K562 (cell line): ENCODE results near the gene ABLIM1. TPM values are rescaled to one million over a fixed set of nuclear protein-coding genes. Genes with fewer than 3 reads are reported as not detected.

Source experiments
- ATAC-seq: fragments of 200-7000 bp; cut with Tn5 transposase; 3 replicates; pipeline ENCODE4 v1.9.1; 2020; ENCODE audit warnings: moderate library complexity
- BruUV-seq: library from RNA; stranded (reverse); fragments of 400-500 nt; replicated peaks from 2 replicates; lab custom pipeline; 2021; lab: Mats Ljungman, UMichigan
- CTCF ChIA-PET: fragments of 300-600 bp; formaldehyde crosslinking; extraction: SDS; loops from one replicate; lab custom pipeline; 2021; ENCODE audit warnings: low intra/inter-chr PET ratio; lab: Yijun Ruan, JAX
- POLR2A ChIA-PET: fragments of 300-600, 350-650 bp; sonication (Branson Sonifier 250); formaldehyde crosslinking; extraction: SDS; loops from one replicate; lab custom pipeline; 2021; ENCODE audit warnings: antibody characterized with exemption, inconsistent platforms; lab: Yijun Ruan, JAX
- DNase-seq, 4 experiments: peaks; one replicate each; pipeline versions ENCODE4 v3.0.0 to v3.0.0-alpha.2; 2011 to 2018; ENCODE audit warnings: low spot score in 3 of 4, mixed read lengths in 3 of 4; ENCODE audit errors: extremely low read depth in 1 of 4
- FAIRE-seq: peaks from 2 replicates; lab custom pipeline; 2011; peaks lifted over from hg19 to GRCh38; lab: Jason Lieb, UNC
- H2AFZ ChIP-seq: 2 replicates; pipeline ENCODE4 v1.6.0; 2011; ENCODE audit warnings: low read depth, low read length, control low read depth, inconsistent platforms
- H3K27ac ChIP-seq: fragments of 200-600 bp; 3 replicates; pipeline ENCODE4 v1.8.0; 2011; ENCODE audit warnings: low read depth, mild to moderate bottlenecking, control low read depth, inconsistent platforms, low read length, moderate library complexity, mixed read lengths; ENCODE audit errors: extremely low read depth
- H3K27me3 ChIP-seq, 2 experiments: fragments of 300-600 bp in 1 of 2; 2 replicates in 1 of 2; 3 replicates in 1 of 2; pipeline versions ENCODE4 v1.6.0 to v1.8.0; 2011; ENCODE audit warnings: inconsistent platforms in 2 of 2, low read length in 2 of 2, mild to moderate bottlenecking in 1 of 2, mixed read lengths in 1 of 2, moderate library complexity in 1 of 2; ENCODE audit not compliant: control insufficient read depth in 2 of 2, insufficient read depth in 2 of 2
- H3K36me3 ChIP-seq: fragments of 300-600 bp; 3 replicates; pipeline ENCODE4 v1.8.0; 2011; ENCODE audit warnings: mild to moderate bottlenecking, low read length, inconsistent platforms; ENCODE audit not compliant: control insufficient read depth, insufficient read depth
- H3K4me1 ChIP-seq, 2 experiments: fragments of 200-600 bp in 1 of 2; replicated peaks in 1 of 2; 2 replicates in 1 of 2; 3 replicates in 1 of 2; pipeline versions ENCODE4 v1.5.1 to v1.8.0; 2011; ENCODE audit warnings: inconsistent platforms in 2 of 2, low read length in 2 of 2, mild to moderate bottlenecking in 1 of 2, mixed read lengths in 1 of 2, moderate library complexity in 1 of 2; ENCODE audit not compliant: control insufficient read depth in 2 of 2, insufficient read depth in 2 of 2
- H3K4me2 ChIP-seq: 2 replicates; pipeline ENCODE4 v1.6.1; 2011; ENCODE audit warnings: low read length, control low read depth, inconsistent platforms, mixed read lengths; ENCODE audit not compliant: insufficient read depth
- H3K4me3 ChIP-seq: fragments of 200-600 bp; sonication (generic), shearing (Covaris generic); 2 replicates; pipeline ENCODE4 v1.5.1; 2016; ENCODE audit warnings: control low read depth, inconsistent platforms
- H3K79me2 ChIP-seq: fragments of 200-600 bp; 3 replicates; pipeline ENCODE4 v1.8.0; 2011; ENCODE audit warnings: low read length, inconsistent platforms; ENCODE audit not compliant: control insufficient read depth, insufficient read depth
- H3K9ac ChIP-seq, 2 experiments: 2 replicates each; pipeline versions ENCODE4 v1.6.0 to v1.6.1; 2011; ENCODE audit warnings: low read depth in 2 of 2, low read length in 2 of 2, control low read depth in 1 of 2, inconsistent platforms in 1 of 2, mild to moderate bottlenecking in 1 of 2, mixed read lengths in 1 of 2; ENCODE audit not compliant: insufficient read depth in 1 of 2
- H3K9me1 ChIP-seq: one replicate; pipeline ENCODE4 v1.6.0; 2011; ENCODE audit warnings: inconsistent platforms, mild to moderate bottlenecking, low read length, moderate library complexity; ENCODE audit not compliant: control insufficient read depth, insufficient read depth
- H3K9me3 ChIP-seq: replicated peaks from 2 replicates; pipeline ENCODE4 v1.5.1; 2011; ENCODE audit warnings: low read depth, low read length, inconsistent platforms; ENCODE audit not compliant: control insufficient read depth, insufficient read depth
- H4K20me1 ChIP-seq: replicated peaks from 2 replicates; pipeline ENCODE4 v1.6.1; 2011; ENCODE audit warnings: low read length, inconsistent platforms, mixed read lengths; ENCODE audit not compliant: control insufficient read depth, insufficient read depth
- HNRNPL ChIP-seq: fragments of 200-400 bp; formaldehyde crosslinking; IDR thresholded peaks from 2 replicates; pipeline ENCODE4 v1.6.1; 2017; ENCODE audit warnings: low read depth, mild to moderate bottlenecking, low read length
- MBD1 ChIP-seq: fragments of 250-450 bp; sonication (Bioruptor Pico); IDR thresholded peaks from 2 replicates; pipeline ENCODE4 v1.8.0; 2022; ENCODE audit warnings: inconsistent platforms
- NBN ChIP-seq: fragments of 450-650 bp; IDR thresholded peaks from 2 replicates; pipeline ENCODE4 v1.6.1; 2016; ENCODE audit warnings: low read depth, mild to moderate bottlenecking
- NCOR1 ChIP-seq: fragments of 450-650 bp; IDR thresholded peaks from 2 replicates; pipeline ENCODE4 v1.6.1; 2016; ENCODE audit warnings: mild to moderate bottlenecking, moderate library complexity
- NR3C1 ChIP-seq: sonication (generic); formaldehyde crosslinking; IDR thresholded peaks from 2 replicates; pipeline ENCODE4 v1.8.1; 2022; ENCODE audit warnings: missing genetic modification reagents
- POLR3A ChIP-seq: IDR thresholded peaks from 2 replicates; pipeline ENCODE4 v1.6.1; 2011; ENCODE audit warnings: borderline replicate concordance, mild to moderate bottlenecking, moderate library complexity; ENCODE audit not compliant: insufficient read length, insufficient read depth; ENCODE audit errors: extremely low read depth
- TCF3 ChIP-seq: sonication (generic); formaldehyde crosslinking; IDR thresholded peaks from 2 replicates; pipeline ENCODE4 v1.4.0; 2020; ENCODE audit warnings: mild to moderate bottlenecking, missing genetic modification reagents
- TCF7 ChIP-seq: sonication (generic); IDR thresholded peaks from 2 replicates; pipeline ENCODE4 v1.6.1; 2016; ENCODE audit warnings: antibody characterized with exemption, borderline replicate concordance
- YBX1 ChIP-seq: fragments of 450-650 bp; IDR thresholded peaks from 2 replicates; pipeline ENCODE4 v1.7.1; 2016; ENCODE audit warnings: mild to moderate bottlenecking
- ZBTB12 ChIP-seq: fragments of 250-450 bp; sonication (Bioruptor Pico); IDR thresholded peaks from 2 replicates; pipeline ENCODE4 v1.4.0; 2020
- ZNF551 ChIP-seq: fragments of 250-450 bp; sonication (Bioruptor Pico); IDR thresholded peaks from 2 replicates; pipeline ENCODE4 v1.5.0; 2021; ENCODE audit warnings: mild to moderate bottlenecking, moderate library complexity
- WGBS: fragments of 100-300 bp; shearing (Covaris generic); methylation state at CpG from one replicate; pipeline ENCODE4 v1.1.6; 2016; ENCODE audit warnings: low coverage, mixed read lengths; ENCODE audit not compliant: insufficient coverage; ENCODE audit errors: missing lambda C conversion rate; 5-methylcytosine and 5-hydroxymethylcytosine counted together
- in situ Hi-C: fragments of 300-500 bp; cut with MboI; formaldehyde crosslinking; loops from 4 replicates; pipeline ENCODE4 v1.15.0; 2018; ENCODE audit warnings: inconsistent platforms, mixed read lengths
- intact Hi-C: fragments of 100-400 bp; cut with micrococcal nuclease; formaldehyde crosslinking; loops from 2 replicates; pipeline ENCODE4 v1.14.2; 2022
- polyA plus RNA-seq, 8 experiments: library from polyadenylated mRNA; depleted of rRNA in 4 of 8; stranded (reverse) in 5 of 8; unstranded in 3 of 8; fragments of >200 nt; fragmentation: Nextera tagmentation in 2 of 8; fragmentation: Illumina TruSeq in 1 of 8; extraction: Ambion mirVana in 2 of 8; extraction: Trizol in 1 of 8; gene quantifications; 2 replicates each; pipeline versions ENCODE4 v1.2.1 to v1.2.3, GENCODE V29; 2011 to 2014; ENCODE audit warnings: inconsistent platforms in 1 of 8, missing spikeins in 1 of 8
- total RNA-seq, 7 experiments: library from RNA; depleted of rRNA in 6 of 7; stranded (reverse); fragments of >200 nt in 6 of 7; fragmentation: Illumina TruSeq in 2 of 7; extraction: Trizol in 2 of 7; gene quantifications; 2 replicates each; pipeline versions ENCODE4 v1.2.1 to v1.2.3, GENCODE V29; 2011 to 2021; ENCODE audit warnings: low replicate concordance in 1 of 7
- TF ChIP-seq, protein P1 (sequence below): sonication (generic); formaldehyde crosslinking; IDR thresholded peaks from 2 replicates; pipeline ENCODE4 v1.8.0; 2022; ENCODE audit warnings: missing genetic modification reagents, mild to moderate bottlenecking, borderline replicate concordance

Gene ABLIM1
- total and polyA plus RNA-seq, 9 of the 15 experiments (the other 6 are each of a cell fraction or from before 2014, with no cell fraction given) = 0.07 to 0.49 (median 0.14) TPM; not detected in 6

- no peaks in the 10 kb centered on the region for H4K20me1 ChIP-seq
- TF ChIP-seq NR3C1 = no peak
- TF ChIP-seq NCOR1 = no peak
- no peak for TF ChIP-seq ZBTB12 (CRISPR knock-in tag)
- TF ChIP-seq TCF3 (CRISPR knock-in tag) = no peak
- no peak for TF ChIP-seq POLR3A
- no peak for TF ChIP-seq MBD1 (CRISPR knock-in tag)
- TF ChIP-seq, protein P1, sequence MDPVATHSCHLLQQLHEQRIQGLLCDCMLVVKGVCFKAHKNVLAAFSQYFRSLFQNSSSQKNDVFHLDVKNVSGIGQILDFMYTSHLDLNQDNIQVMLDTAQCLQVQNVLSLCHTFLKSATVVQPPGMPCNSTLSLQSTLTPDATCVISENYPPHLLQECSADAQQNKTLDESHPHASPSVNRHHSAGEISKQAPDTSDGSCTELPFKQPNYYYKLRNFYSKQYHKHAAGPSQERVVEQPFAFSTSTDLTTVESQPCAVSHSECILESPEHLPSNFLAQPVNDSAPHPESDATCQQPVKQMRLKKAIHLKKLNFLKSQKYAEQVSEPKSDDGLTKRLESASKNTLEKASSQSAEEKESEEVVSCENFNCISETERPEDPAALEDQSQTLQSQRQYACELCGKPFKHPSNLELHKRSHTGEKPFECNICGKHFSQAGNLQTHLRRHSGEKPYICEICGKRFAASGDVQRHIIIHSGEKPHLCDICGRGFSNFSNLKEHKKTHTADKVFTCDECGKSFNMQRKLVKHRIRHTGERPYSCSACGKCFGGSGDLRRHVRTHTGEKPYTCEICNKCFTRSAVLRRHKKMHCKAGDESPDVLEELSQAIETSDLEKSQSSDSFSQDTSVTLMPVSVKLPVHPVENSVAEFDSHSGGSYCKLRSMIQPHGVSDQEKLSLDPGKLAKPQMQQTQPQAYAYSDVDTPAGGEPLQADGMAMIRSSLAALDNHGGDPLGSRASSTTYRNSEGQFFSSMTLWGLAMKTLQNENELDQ = no peak
- TF ChIP-seq TCF7 = no peak
- no peak for TF ChIP-seq ZNF551
- no peak for TF ChIP-seq YBX1
- no peak for TF ChIP-seq NBN
- no peak for TF ChIP-seq HNRNPL
- intact Hi-C loops (no loop called here), in situ Hi-C loops (no loop called here)
- H3K9ac ChIP-seq = no peak overlapping the region
- H2AFZ ChIP-seq = no peak overlapping the region
- H3K9me1 ChIP-seq = no peaks in the 10 kb centered on the region
- CTCF ChIA-PET = no interaction called here
- ATAC-seq (no peak), DNase-seq (no peak), FAIRE-seq (no peak)
- H3K9me3 ChIP-seq = no peaks in the 10 kb centered on the region
- H3K4me2 ChIP-seq = no peak overlapping the region
- H3K27ac ChIP-seq = no peak overlapping the region
- 0% methylated on average over 1 of the region's 2 CpGs for WGBS
- no peaks in the 10 kb centered on the region for H3K79me2 ChIP-seq
- no peaks in the 10 kb centered on the region for H3K4me1 ChIP-seq
- POLR2A ChIA-PET = no interaction called here
- BruUV-seq = no TSS peak
- H3K27me3 ChIP-seq = no peaks in the 10 kb centered on the region
- no peaks in the 10 kb centered on the region for H3K36me3 ChIP-seq
- H3K4me3 ChIP-seq = no peak overlapping the region
Observed at GRCh38 chr10:114576132-114576487, 82.0 kb downstream of the ABLIM1 start.
